Stimulated activated CD8-positive, alpha-beta memory T cell treated with anti-CD3 and anti-CD28 coated beads, Interleukin-15, amount 100 ng/mL, for 4 hours (primary cell): ENCODE data around the gene NKAIN4.

ENCODE experiments used
- DNase-seq, 2 donors: peaks; one replicate each; pipeline ENCODE4 v3.0.0-alpha.2; 2020; ENCODE audit warnings: low read depth in 2 of 2

Gene NKAIN4

DNA sequence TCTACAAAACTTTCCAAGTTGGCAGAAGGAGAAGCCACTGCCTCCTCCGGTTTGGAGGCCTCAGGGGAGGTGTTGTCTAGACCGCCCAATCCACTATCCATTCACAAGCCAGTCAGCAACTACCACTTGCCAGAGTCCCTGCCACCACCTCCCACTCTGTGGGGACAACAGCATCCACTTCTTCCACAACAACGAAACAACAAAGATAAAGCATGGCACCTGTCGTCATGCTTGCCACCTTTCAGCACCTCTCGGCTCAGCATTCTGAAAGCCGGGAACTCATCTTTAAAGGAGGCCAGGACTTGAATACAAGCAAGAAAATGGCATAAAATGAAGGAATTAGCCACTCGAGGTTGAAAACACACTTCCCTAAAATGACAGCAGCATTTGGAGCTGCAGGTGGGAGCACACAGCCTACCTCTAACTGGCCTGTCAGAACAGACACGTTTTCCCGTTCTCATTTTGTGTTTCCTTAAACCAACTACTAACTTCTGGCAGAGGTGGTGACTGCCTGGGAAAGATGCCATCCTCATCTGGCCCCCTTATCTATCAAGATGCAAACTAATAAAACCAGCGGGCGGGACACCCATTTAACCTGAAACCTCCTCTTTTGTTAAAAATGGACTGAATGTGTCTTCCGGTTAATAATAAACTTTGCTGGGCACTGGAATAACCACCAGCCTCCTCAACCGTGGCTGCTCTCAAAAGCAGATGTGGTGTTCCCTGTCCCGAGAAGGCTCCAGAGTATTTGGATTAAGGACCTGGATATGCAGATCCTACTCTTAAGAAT is 60.1 kb downstream of the NKAIN4 start:
- no peak for DNase-seq

DNA sequence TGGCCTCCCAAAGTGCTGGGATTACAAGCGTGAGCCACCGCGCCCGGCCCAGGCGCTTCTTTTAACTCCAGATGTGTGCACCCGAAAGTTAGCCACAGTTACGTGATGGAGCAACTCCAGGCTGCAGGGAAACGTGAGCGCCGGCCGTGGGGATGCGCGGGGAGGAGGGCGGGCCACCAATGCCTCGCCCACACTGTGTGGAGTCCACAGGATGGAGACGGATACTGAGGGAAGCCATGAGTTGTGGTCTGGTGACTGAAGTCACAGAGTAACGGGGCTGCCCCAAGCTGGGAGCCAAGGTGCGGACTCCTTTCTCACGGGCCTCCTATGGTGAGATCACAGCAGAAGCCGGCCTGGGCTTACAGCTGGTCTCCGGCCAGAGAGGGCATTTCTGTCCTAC is 61.5 kb downstream of the NKAIN4 start:
- DNase-seq, result no peak

DNA sequence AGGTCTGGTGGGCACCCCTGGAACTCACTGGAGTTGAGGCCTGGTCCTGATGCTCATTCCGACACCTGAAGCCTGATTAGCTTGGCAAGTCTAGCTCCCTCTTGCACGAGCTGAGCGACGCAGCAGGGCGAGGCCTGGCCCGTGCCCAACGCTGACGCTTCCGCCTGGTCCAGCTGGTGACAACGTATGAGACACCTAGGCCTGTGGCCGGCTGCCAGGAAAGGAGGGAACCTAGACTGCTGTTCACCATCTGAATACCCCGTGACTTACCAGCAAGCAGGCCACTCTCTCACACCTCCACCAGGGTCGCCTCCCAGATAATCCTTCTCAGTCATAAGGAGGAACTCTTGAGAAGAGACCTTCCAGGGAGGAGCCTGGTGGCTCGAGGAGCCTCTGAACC is 62.9 kb downstream of the NKAIN4 start:
- DNase-seq, result no peak

DNA sequence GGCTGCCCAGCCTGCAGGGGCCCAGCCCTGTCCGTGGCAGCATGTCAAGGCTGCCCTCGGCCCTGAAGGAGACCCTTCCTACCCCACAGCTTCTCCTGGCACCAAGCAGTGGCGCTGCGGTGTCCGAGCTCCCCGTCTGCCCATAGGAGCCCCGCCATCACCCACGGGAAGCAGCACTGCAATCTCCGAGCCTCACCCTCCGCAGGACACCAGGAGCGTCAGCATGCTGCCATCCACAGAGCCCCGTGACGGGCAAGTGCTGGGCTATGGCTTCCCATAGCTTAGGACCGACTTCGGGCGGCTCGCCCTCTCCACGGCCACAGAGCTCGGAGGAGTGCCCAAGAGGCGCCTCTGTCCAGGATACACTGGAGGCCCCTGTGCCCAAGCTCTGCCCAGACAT is 63.4 kb downstream of the NKAIN4 start:
- DNase-seq, result no peak
